Keratinocyte (primary cell): Measurements from ENCODE around the gene WDR11. TPM values are rescaled to one million over a fixed set of nuclear protein-coding genes. Genes with fewer than 3 reads are reported as not detected.

Source experiments
- DNase-seq: peaks from one replicate; pipeline ENCODE4 v3.0.0-alpha.2; 2011; ENCODE audit warnings: low read depth, missing footprints, low spot score
- FAIRE-seq: peaks from 2 replicates; lab custom pipeline; 2011; peaks lifted over from hg19 to GRCh38; lab: Jason Lieb, UNC
- H2AFZ ChIP-seq: 2 replicates; pipeline ENCODE4 v1.6.0; 2012; ENCODE audit warnings: low read length, control low read depth, inconsistent platforms; ENCODE audit not compliant: control insufficient read depth
- H3K27ac ChIP-seq: 2 replicates; pipeline ENCODE4 v1.5.1; 2011; ENCODE audit warnings: low read length; ENCODE audit not compliant: control insufficient read depth, insufficient read depth
- H3K27me3 ChIP-seq: 3 replicates; pipeline ENCODE4 v1.6.0; 2011; ENCODE audit warnings: low read length; ENCODE audit not compliant: control insufficient read depth, insufficient read depth; ENCODE audit errors: extremely low read depth
- H3K36me3 ChIP-seq, 2 experiments: 2 replicates in 1 of 2; 3 replicates in 1 of 2; pipeline ENCODE4 v1.5.1; 2011; ENCODE audit warnings: low read length in 2 of 2, mild to moderate bottlenecking in 1 of 2; ENCODE audit not compliant: control insufficient read depth in 2 of 2, insufficient read depth in 2 of 2; ENCODE audit errors: extremely low read depth in 1 of 2
- H3K4me1 ChIP-seq: 3 replicates; pipeline ENCODE4 v1.5.1; 2011; ENCODE audit warnings: low read length; ENCODE audit not compliant: control insufficient read depth, insufficient read depth; ENCODE audit errors: extremely low read depth
- H3K4me2 ChIP-seq: 3 replicates; pipeline ENCODE4 v1.6.0; 2011; ENCODE audit warnings: low read depth, low read length; ENCODE audit not compliant: control insufficient read depth, insufficient read depth; ENCODE audit errors: extremely low read depth
- H3K4me3 ChIP-seq, 3 experiments: fragments of 200-600 bp in 1 of 3; sonication (generic) in 1 of 3; 2 replicates in 2 of 3; 3 replicates in 1 of 3; pipeline ENCODE4 v1.5.1; 2011 to 2016; ENCODE audit warnings: low read length in 3 of 3, mild to moderate bottlenecking in 3 of 3, control low read depth in 2 of 3, inconsistent platforms in 1 of 3, low read depth in 1 of 3, mixed read lengths in 1 of 3, mixed run types in 1 of 3, moderate library complexity in 1 of 3; ENCODE audit not compliant: control insufficient read depth in 2 of 3, insufficient read depth in 2 of 3; ENCODE audit errors: extremely low read depth in 1 of 3
- H3K79me2 ChIP-seq: 2 replicates; pipeline ENCODE4 v1.6.0; 2012; ENCODE audit warnings: low read length; ENCODE audit not compliant: control insufficient read depth, insufficient read depth
- H3K9ac ChIP-seq: 3 replicates; pipeline ENCODE4 v1.6.0; 2011; ENCODE audit warnings: low read length; ENCODE audit not compliant: control insufficient read depth, insufficient read depth; ENCODE audit errors: extremely low read depth
- H3K9me1 ChIP-seq: 3 replicates; pipeline ENCODE4 v1.6.0; 2011; ENCODE audit warnings: low read length; ENCODE audit not compliant: control insufficient read depth, insufficient read depth; ENCODE audit errors: extremely low read depth
- H3K9me3 ChIP-seq: 2 replicates; pipeline ENCODE4 v1.5.1; 2012; ENCODE audit warnings: low read depth, low read length; ENCODE audit not compliant: control insufficient read depth
- H4K20me1 ChIP-seq: 3 replicates; pipeline ENCODE4 v1.6.0; 2011; ENCODE audit warnings: low read length; ENCODE audit not compliant: control insufficient read depth, insufficient read depth; ENCODE audit errors: extremely low read depth
- EZH2 ChIP-seq: IDR thresholded peaks from one replicate; pipeline ENCODE4 v1.6.1; 2012; ENCODE audit warnings: inconsistent platforms, mild to moderate bottlenecking, low read length, moderate library complexity
- dilution Hi-C: fragments of 300-500 bp; cut with MboI; formaldehyde crosslinking; loops from one replicate; pipeline ENCODE4 v1.7.0; 2020; ENCODE audit warnings: low sequenced_read_pairs; ENCODE audit not compliant: extremely low pct_ligation_motif_present
- polyA minus RNA-seq, 3 experiments: library from RNA; depleted of rRNA, polyadenylated mRNA; stranded (reverse); fragments of >200 nt; gene quantifications; 1 replicate in 1 of 3; 2 replicates in 1 of 3; 3 replicates in 1 of 3; pipeline ENCODE4 v1.2.3, GENCODE V29; 2011
- polyA plus RNA-seq, 5 experiments: library from polyadenylated mRNA; depleted of rRNA in 3 of 5; stranded (reverse) in 3 of 5; stranded (forward) in 1 of 5; unstranded in 1 of 5; fragments of >200 nt; gene quantifications; 1 replicate in 1 of 5; 2 replicates in 3 of 5; 3 replicates in 1 of 5; pipeline versions ENCODE4 v1.2.1 to v1.2.3, GENCODE V29; 2011 to 2012; ENCODE audit warnings: missing spikeins in 2 of 5, low read depth in 1 of 5, low replicate concordance in 1 of 5
- TF ChIP-seq, protein P1 (sequence below), 3 experiments: IDR thresholded peaks in 1 of 3; conservative IDR thresholded peaks in 1 of 3; optimal IDR thresholded peaks in 1 of 3; 2 replicates in 2 of 3; 3 replicates in 1 of 3; pipeline versions ENCODE3 to v1.5.1; 2011; ENCODE audit warnings: low read length in 3 of 3, mild to moderate bottlenecking in 3 of 3, moderate library complexity in 2 of 3, control low read depth in 1 of 3, inconsistent platforms in 1 of 3; ENCODE audit not compliant: insufficient read depth in 2 of 3; ENCODE audit errors: extremely low read depth in 1 of 3

The WDR11 gene, protein sequence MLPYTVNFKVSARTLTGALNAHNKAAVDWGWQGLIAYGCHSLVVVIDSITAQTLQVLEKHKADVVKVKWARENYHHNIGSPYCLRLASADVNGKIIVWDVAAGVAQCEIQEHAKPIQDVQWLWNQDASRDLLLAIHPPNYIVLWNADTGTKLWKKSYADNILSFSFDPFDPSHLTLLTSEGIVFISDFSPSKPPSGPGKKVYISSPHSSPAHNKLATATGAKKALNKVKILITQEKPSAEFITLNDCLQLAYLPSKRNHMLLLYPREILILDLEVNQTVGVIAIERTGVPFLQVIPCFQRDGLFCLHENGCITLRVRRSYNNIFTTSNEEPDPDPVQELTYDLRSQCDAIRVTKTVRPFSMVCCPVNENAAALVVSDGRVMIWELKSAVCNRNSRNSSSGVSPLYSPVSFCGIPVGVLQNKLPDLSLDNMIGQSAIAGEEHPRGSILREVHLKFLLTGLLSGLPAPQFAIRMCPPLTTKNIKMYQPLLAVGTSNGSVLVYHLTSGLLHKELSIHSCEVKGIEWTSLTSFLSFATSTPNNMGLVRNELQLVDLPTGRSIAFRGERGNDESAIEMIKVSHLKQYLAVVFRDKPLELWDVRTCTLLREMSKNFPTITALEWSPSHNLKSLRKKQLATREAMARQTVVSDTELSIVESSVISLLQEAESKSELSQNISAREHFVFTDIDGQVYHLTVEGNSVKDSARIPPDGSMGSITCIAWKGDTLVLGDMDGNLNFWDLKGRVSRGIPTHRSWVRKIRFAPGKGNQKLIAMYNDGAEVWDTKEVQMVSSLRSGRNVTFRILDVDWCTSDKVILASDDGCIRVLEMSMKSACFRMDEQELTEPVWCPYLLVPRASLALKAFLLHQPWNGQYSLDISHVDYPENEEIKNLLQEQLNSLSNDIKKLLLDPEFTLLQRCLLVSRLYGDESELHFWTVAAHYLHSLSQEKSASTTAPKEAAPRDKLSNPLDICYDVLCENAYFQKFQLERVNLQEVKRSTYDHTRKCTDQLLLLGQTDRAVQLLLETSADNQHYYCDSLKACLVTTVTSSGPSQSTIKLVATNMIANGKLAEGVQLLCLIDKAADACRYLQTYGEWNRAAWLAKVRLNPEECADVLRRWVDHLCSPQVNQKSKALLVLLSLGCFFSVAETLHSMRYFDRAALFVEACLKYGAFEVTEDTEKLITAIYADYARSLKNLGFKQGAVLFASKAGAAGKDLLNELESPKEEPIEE
- polyA plus RNA-seq (52.3 to 92.0 TPM (median 79.2 TPM) in 3 replicates), polyA minus RNA-seq (85.5 to 183 TPM (median 180 TPM) in 3 replicates)
- 11.5 TPM for polyA plus RNA-seq (2011; ENCODE audit: low read depth)
- 28.0 and 56.1 TPM in 2 replicates for polyA plus RNA-seq (2011; cell fraction: cytosol; rRNA removed)
- polyA plus RNA-seq (2011; cell fraction: nucleus; rRNA removed): 118 and 140 TPM in 2 replicates
- 19.9 and 31.8 TPM in 2 replicates for polyA plus RNA-seq (2012; ENCODE audit: low replicate concordance)
- polyA minus RNA-seq (2011; cell fraction: cytosol; rRNA and poly(A)+ RNA removed): 41.2 TPM
- 86.8 and 135 TPM in 2 replicates for polyA minus RNA-seq (2011; cell fraction: nucleus; rRNA and poly(A)+ RNA removed)

DNA sequence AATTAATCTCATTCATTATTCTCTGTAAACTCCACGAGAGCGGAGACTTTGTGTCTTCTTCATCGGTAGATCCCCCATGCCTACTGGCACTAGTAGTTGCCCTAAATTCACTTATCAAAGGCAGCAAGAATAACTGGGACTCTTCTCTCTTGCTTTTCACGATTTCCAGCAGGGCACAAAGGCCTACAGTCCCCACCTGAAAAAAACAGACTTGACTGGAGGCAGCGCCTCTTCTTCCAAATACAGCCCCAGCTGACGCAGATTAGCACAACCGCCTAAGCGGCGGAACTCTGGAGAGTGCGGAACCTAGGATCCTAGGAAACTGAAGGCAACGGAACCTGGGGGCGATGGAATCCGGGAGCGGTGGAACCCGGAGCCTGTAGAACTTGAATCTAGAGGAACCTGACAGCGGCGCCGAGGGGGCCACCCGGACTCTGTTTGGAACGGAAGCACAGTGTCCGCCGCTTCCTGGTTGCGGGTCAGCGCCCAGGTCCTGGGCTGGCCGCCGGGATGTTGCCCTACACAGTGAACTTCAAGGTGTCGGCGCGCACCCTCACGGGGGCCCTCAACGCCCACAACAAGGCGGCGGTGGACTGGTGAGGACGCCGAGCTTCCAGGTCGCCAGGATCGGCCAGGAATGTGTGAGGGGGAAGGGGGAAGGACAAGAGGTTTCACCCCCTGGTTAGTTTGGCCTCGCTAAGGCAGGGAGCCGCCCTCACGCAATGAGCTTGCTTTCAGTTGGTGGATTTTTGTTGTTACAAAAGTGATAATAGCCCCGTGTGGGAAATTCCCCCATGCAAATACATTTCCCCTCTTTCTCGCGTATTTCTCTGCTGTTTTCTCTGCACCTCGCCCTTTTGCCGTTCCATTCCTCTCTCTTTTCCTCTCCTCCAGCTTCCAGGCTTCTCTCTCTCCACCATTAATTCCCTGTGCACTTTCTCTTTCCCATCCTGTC, at the start of gene WDR11:
WDR11 (plus strand) TSS at position 452 of the 955 bp plus-strand sequence; CDS start at position 511, 59 bp downstream.
- Histone ChIP-seq H3K79me2 (peaks cover 44% of the 10 kb centered on the region), H3K27ac (peak within 1 kb of the TSS; percentile 85), H3K4me1 (peaks cover 8% of the 10 kb centered on the region), H3K4me3 (peak within 1 kb of the TSS; percentile 67 to 87 (median 82)), H3K9ac (peak within 1 kb of the TSS; percentile 89), H4K20me1 (no peaks in the 10 kb centered on the region), H3K9me3 (no peaks in the 10 kb centered on the region), H2AFZ (peak within 1 kb of the TSS; percentile 90), H3K36me3 (peaks cover 0 to 4% of the 10 kb centered on the region in 2 experiments), H3K27me3 (no peaks in the 10 kb centered on the region), H3K4me2 (peak within 1 kb of the TSS; percentile 89), H3K9me1 (no peaks in the 10 kb centered on the region)
- peak; percentile 64 for FAIRE-seq
- dilution Hi-C loops: no loop called here
- peak; percentile 41 for DNase-seq
- TF ChIP-seq, protein P1, sequence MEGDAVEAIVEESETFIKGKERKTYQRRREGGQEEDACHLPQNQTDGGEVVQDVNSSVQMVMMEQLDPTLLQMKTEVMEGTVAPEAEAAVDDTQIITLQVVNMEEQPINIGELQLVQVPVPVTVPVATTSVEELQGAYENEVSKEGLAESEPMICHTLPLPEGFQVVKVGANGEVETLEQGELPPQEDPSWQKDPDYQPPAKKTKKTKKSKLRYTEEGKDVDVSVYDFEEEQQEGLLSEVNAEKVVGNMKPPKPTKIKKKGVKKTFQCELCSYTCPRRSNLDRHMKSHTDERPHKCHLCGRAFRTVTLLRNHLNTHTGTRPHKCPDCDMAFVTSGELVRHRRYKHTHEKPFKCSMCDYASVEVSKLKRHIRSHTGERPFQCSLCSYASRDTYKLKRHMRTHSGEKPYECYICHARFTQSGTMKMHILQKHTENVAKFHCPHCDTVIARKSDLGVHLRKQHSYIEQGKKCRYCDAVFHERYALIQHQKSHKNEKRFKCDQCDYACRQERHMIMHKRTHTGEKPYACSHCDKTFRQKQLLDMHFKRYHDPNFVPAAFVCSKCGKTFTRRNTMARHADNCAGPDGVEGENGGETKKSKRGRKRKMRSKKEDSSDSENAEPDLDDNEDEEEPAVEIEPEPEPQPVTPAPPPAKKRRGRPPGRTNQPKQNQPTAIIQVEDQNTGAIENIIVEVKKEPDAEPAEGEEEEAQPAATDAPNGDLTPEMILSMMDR (optimal IDR thresholded peaks at IDR 0.05 in 1 of 3, IDR thresholded peaks at IDR 0.05 in 1 of 3, conservative IDR thresholded peaks at IDR 0.05 in 1 of 3; ENCODE audit: extremely low read depth in 1 of 3, insufficient read depth in 2 of 3, low read length in 3 of 3): no peak
- TF ChIP-seq EZH2: no peak
